WTC11 (cell line): ENCODE results near the gene OLFML2B. TPM values are rescaled to one million over a fixed set of nuclear protein-coding genes. Genes with fewer than 3 reads are reported as not detected.

Experiments
- ATAC-seq: fragments of 200-7000 bp; cut with Tn5 transposase; 2 replicates; pipeline ENCODE4 v1.10.0; 2021; ENCODE audit warnings: mild to moderate bottlenecking, moderate library complexity
- CTCF ChIA-PET: fragments of 300-600 bp; sonication (Branson Sonifier 250); formaldehyde crosslinking; loops from one replicate; lab custom pipeline; 2021; ENCODE audit warnings: antibody characterized with exemption; lab: Charles Lee
- POLR2A ChIA-PET: fragments of 350-600 bp; sonication (Branson Sonifier 250); formaldehyde crosslinking; loops from one replicate; lab custom pipeline; 2021; ENCODE audit warnings: antibody characterized with exemption; lab: Charles Lee
- DNase-seq: peaks from one replicate; pipeline ENCODE4 v3.0.0; 2021; ENCODE audit warnings: low spot score
- H3K27ac Mint-ChIP-seq: 2 replicates; pipeline ENCODE4 v1.8.0; 2021; ENCODE audit warnings: mixed read lengths
- H3K27me3 Mint-ChIP-seq: 2 replicates; pipeline ENCODE4 v1.8.0; 2021; ENCODE audit warnings: low read depth, mild to moderate bottlenecking, moderate library complexity, mixed read lengths
- H3K36me3 Mint-ChIP-seq: 2 replicates; pipeline ENCODE4 v1.8.0; 2021; ENCODE audit warnings: mixed read lengths
- H3K4me1 Mint-ChIP-seq: 2 replicates; pipeline ENCODE4 v1.8.0; 2022; ENCODE audit warnings: mixed read lengths
- H3K4me3 Mint-ChIP-seq: 2 replicates; pipeline ENCODE4 v1.8.0; 2021; ENCODE audit warnings: mild to moderate bottlenecking, moderate library complexity, mixed read lengths
- H3K9me3 Mint-ChIP-seq: 2 replicates; pipeline ENCODE4 v1.8.0; 2021; ENCODE audit warnings: mixed read lengths
- CBFB ChIP-seq: sonication (generic); formaldehyde crosslinking; IDR thresholded peaks from 2 replicates; pipeline ENCODE4 v1.8.1; 2022; ENCODE audit warnings: mild to moderate bottlenecking, low read depth, missing genetic modification reagents
- CREB1 ChIP-seq: sonication (generic); formaldehyde crosslinking; IDR thresholded peaks from 2 replicates; pipeline ENCODE4 v1.8.0; 2023; ENCODE audit warnings: mild to moderate bottlenecking, missing genetic modification reagents
- CREM ChIP-seq: sonication (generic); formaldehyde crosslinking; IDR thresholded peaks from 2 replicates; pipeline ENCODE4 v1.8.1; 2022; ENCODE audit warnings: mild to moderate bottlenecking, missing genetic modification reagents, moderate library complexity
- ELF4 ChIP-seq: sonication (generic); formaldehyde crosslinking; IDR thresholded peaks from 2 replicates; pipeline ENCODE4 v1.8.1; 2022; ENCODE audit warnings: low read depth, mild to moderate bottlenecking, moderate library complexity, missing genetic modification reagents
- EMX1 ChIP-seq: fragments of 250-450 bp; sonication (Bioruptor Pico); IDR thresholded peaks from 2 replicates; pipeline ENCODE4 v1.8.0; 2021; ENCODE audit warnings: mild to moderate bottlenecking
- ETV6 ChIP-seq: sonication (generic); formaldehyde crosslinking; IDR thresholded peaks from 2 replicates; pipeline ENCODE4 v1.8.1; 2022; ENCODE audit warnings: mild to moderate bottlenecking, missing genetic modification reagents
- GRHL2 ChIP-seq: fragments of 250-450 bp; sonication (Bioruptor Pico); IDR thresholded peaks from 2 replicates; pipeline ENCODE4 v1.8.0; 2022; ENCODE audit warnings: mild to moderate bottlenecking, moderate library complexity; ENCODE audit not compliant: insufficient replicate concordance, severe bottlenecking
- HMGA2 ChIP-seq: fragments of 250-450 bp; sonication (Bioruptor Pico); IDR thresholded peaks from 2 replicates; pipeline ENCODE4 v1.4.0; 2021; ENCODE audit warnings: mild to moderate bottlenecking, moderate library complexity
- NFE2L1 ChIP-seq: sonication (generic); formaldehyde crosslinking; IDR thresholded peaks from 2 replicates; pipeline ENCODE4 v1.8.1; 2023; ENCODE audit warnings: missing genetic modification reagents
- NFYB ChIP-seq: sonication (generic); formaldehyde crosslinking; conservative IDR thresholded peaks from 2 replicates; pipeline ENCODE4 v1.8.0; 2022; ENCODE audit warnings: low read depth, missing genetic modification reagents
- NR1H2 ChIP-seq: sonication (generic); formaldehyde crosslinking; IDR thresholded peaks from 2 replicates; pipeline ENCODE4 v1.9.0; 2021; ENCODE audit warnings: mild to moderate bottlenecking, moderate library complexity, missing genetic modification reagents
- NR3C1 ChIP-seq: sonication (generic); formaldehyde crosslinking; conservative IDR thresholded peaks from 2 replicates; pipeline ENCODE4 v1.8.1; 2023; ENCODE audit warnings: low read depth, mild to moderate bottlenecking, missing genetic modification reagents
- TCF7 ChIP-seq: sonication (generic); formaldehyde crosslinking; IDR thresholded peaks from 2 replicates; pipeline ENCODE4 v1.8.0; 2022; ENCODE audit warnings: mild to moderate bottlenecking, low read depth, missing genetic modification reagents, moderate library complexity
- TP53 ChIP-seq: sonication (generic); formaldehyde crosslinking; IDR thresholded peaks from 2 replicates; pipeline ENCODE4 v1.8.1; 2023; ENCODE audit warnings: mild to moderate bottlenecking, missing genetic modification reagents
- ZNF121 ChIP-seq: sonication (generic); formaldehyde crosslinking; IDR thresholded peaks from 2 replicates; pipeline ENCODE4 v1.8.0; 2023; ENCODE audit warnings: missing genetic modification reagents
- ZNF138 ChIP-seq: sonication (generic); formaldehyde crosslinking; conservative IDR thresholded peaks from 2 replicates; pipeline ENCODE4 v1.8.1; 2022; ENCODE audit warnings: mild to moderate bottlenecking, moderate library complexity, missing genetic modification reagents
- ZNF219 ChIP-seq: sonication (generic); formaldehyde crosslinking; IDR thresholded peaks from 2 replicates; pipeline ENCODE4 v1.8.0; 2023; ENCODE audit warnings: missing genetic modification reagents, mild to moderate bottlenecking, borderline replicate concordance
- ZNF396 ChIP-seq: fragments of 250-450 bp; sonication (Bioruptor Pico); IDR thresholded peaks from 2 replicates; pipeline ENCODE4 v1.8.0; 2021; ENCODE audit warnings: mild to moderate bottlenecking, moderate library complexity, borderline replicate concordance
- ZNF416 ChIP-seq: fragments of 250-450 bp; sonication (Bioruptor Pico); IDR thresholded peaks from 2 replicates; pipeline ENCODE4 v1.9.0; 2021; ENCODE audit warnings: mild to moderate bottlenecking, inconsistent platforms
- ZNF671 ChIP-seq: fragments of 250-450 bp; sonication (Bioruptor Pico); IDR thresholded peaks from 2 replicates; pipeline ENCODE4 v1.8.0; 2021; ENCODE audit warnings: mild to moderate bottlenecking
- total RNA-seq: library from RNA; stranded (reverse); gene quantifications from 3 replicates; pipeline ENCODE4 v1.2.3, GENCODE V29; 2021
- TF ChIP-seq, protein P1 (sequence below): sonication (generic); formaldehyde crosslinking; IDR thresholded peaks from 2 replicates; pipeline ENCODE4 v1.8.0; 2022; ENCODE audit warnings: missing genetic modification reagents
- TF ChIP-seq, protein P2 (sequence below): sonication (generic); formaldehyde crosslinking; IDR thresholded peaks from 2 replicates; pipeline ENCODE4 v1.8.1; 2023; ENCODE audit warnings: mild to moderate bottlenecking, moderate library complexity, missing genetic modification reagents
- TF ChIP-seq, protein P3 (sequence below): sonication (generic); formaldehyde crosslinking; IDR thresholded peaks from 2 replicates; pipeline ENCODE4 v1.8.1; 2023; ENCODE audit warnings: mild to moderate bottlenecking, missing genetic modification reagents, moderate library complexity
- TF ChIP-seq, protein P4 (sequence below): sonication (generic); formaldehyde crosslinking; IDR thresholded peaks from 2 replicates; pipeline ENCODE4 v1.8.1; 2023; ENCODE audit warnings: mild to moderate bottlenecking, missing genetic modification reagents
- TF ChIP-seq, protein P5 (sequence below): fragments of 200-600 bp; IDR thresholded peaks from 2 replicates; pipeline ENCODE4 v1.8.0; 2022; ENCODE audit warnings: antibody characterized with exemption
- TF ChIP-seq, protein P6 (sequence below): sonication (generic); formaldehyde crosslinking; IDR thresholded peaks from 2 replicates; pipeline ENCODE4 v1.8.0; 2022; ENCODE audit warnings: mild to moderate bottlenecking, missing genetic modification reagents

Gene OLFML2B
- total RNA-seq, 1 experiment from 2014 or later = 4.9 TPM

DNA sequence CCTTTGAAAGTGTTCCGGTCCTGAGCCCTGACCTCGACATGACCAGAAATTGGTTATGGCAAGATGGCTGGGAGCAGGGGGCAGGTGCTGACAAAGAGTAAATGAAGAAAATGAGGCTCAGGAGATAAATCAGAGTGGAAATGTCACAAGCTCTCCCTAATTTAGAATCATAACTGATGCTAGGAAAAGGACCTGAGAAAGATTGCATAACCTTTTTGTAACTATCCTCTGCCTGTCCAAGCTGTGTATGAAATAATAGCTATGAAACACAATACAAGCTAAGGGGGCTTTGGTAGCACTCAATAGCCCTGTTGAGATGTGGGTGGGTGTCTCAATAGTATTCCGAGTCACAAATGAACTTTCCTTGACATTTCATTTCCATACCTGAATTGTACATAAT, 32.9 kb upstream of the OLFML2B start:
- ATAC-seq (no peak), DNase-seq (no peak)
- TF ChIP-seq ELF4 (CRISPR knock-in tag) (no peak), NR3C1 (CRISPR knock-in tag) (no peak), ZNF671 (CRISPR knock-in tag) (no peak), CREB1 (no peak)
- TF ChIP-seq, protein P1, sequence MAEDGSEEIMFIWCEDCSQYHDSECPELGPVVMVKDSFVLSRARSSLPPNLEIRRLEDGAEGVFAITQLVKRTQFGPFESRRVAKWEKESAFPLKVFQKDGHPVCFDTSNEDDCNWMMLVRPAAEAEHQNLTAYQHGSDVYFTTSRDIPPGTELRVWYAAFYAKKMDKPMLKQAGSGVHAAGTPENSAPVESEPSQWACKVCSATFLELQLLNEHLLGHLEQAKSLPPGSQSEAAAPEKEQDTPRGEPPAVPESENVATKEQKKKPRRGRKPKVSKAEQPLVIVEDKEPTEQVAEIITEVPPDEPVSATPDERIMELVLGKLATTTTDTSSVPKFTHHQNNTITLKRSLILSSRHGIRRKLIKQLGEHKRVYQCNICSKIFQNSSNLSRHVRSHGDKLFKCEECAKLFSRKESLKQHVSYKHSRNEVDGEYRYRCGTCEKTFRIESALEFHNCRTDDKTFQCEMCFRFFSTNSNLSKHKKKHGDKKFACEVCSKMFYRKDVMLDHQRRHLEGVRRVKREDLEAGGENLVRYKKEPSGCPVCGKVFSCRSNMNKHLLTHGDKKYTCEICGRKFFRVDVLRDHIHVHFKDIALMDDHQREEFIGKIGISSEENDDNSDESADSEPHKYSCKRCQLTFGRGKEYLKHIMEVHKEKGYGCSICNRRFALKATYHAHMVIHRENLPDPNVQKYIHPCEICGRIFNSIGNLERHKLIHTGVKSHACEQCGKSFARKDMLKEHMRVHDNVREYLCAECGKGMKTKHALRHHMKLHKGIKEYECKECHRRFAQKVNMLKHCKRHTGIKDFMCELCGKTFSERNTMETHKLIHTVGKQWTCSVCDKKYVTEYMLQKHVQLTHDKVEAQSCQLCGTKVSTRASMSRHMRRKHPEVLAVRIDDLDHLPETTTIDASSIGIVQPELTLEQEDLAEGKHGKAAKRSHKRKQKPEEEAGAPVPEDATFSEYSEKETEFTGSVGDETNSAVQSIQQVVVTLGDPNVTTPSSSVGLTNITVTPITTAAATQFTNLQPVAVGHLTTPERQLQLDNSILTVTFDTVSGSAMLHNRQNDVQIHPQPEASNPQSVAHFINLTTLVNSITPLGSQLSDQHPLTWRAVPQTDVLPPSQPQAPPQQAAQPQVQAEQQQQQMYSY (CRISPR knock-in tag) = no peak
- ChIA-PET POLR2A (interaction anchor here (0.5 to 0.7 kb wide), 2 partner anchors 8 to 35 kb away, joined by 3 to 4 read pairs; no protein-coding TSS in a partner anchor), CTCF (interaction anchor here (0.6 to 1.6 kb wide), 74 partner anchors 11 to 744 kb away, joined by 3 to 50 read pairs (median 5); partner anchors contain the start of genes C1orf226 and NOS1AP)
- Mint-ChIP-seq H3K36me3 (no peaks in the 10 kb centered on the region), H3K27me3 (peaks cover 7% of the 10 kb centered on the region; the same call in 1 of the 2 replicates), H3K27ac (no peak overlapping the region), H3K4me1 (peaks cover 4% of the 10 kb centered on the region; the same call in 1 of the 2 replicates), H3K9me3 (peaks cover 6% of the 10 kb centered on the region), H3K4me3 (no peak overlapping the region)

DNA sequence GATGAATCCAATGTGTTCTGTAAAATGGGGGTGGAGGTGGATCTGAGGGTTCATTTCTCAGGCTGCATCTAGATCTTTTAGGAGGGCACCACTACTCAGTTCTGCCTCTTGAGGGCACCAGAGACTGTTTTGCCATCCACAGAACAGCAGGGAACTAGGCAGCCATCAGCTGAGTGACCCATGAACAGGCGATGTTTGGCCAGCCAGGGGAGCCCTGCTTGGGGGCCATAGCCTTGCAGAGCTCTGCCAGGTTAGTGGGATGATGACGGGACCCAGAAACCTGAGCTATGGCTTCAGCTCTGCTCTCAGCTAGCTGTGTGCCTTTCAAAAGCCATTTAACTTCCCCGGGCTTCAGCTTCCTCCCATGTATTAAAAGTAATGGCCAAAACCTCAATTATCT, 32.4 kb upstream of the OLFML2B start:
- Mint-ChIP-seq H3K4me1 (peaks cover 4% of the 10 kb centered on the region; the same call in 1 of the 2 replicates), H3K4me3 (no peak overlapping the region), H3K36me3 (no peaks in the 10 kb centered on the region), H3K27me3 (peaks cover 7% of the 10 kb centered on the region; the same call in 1 of the 2 replicates), H3K27ac (no peak overlapping the region), H3K9me3 (peaks cover 6% of the 10 kb centered on the region)
- ChIA-PET CTCF (interaction anchor here (0.6 to 1.6 kb wide), 74 partner anchors 11 to 744 kb away, joined by 3 to 50 read pairs (median 5); partner anchors contain the start of genes C1orf226 and NOS1AP), POLR2A (interaction anchor here (0.5 to 0.7 kb wide), 2 partner anchors 8 to 36 kb away, joined by 3 to 4 read pairs; no protein-coding TSS in a partner anchor)
- peak; percentile 99 for ATAC-seq
- peak; percentile 85 for DNase-seq
- TF ChIP-seq NR1H2 = no peak
- no peak for TF ChIP-seq CBFB
- no peak for TF ChIP-seq ZNF396 (CRISPR knock-in tag)
- TF ChIP-seq ZNF121 (CRISPR knock-in tag) = no peak
- no peak for TF ChIP-seq ZNF138 (CRISPR knock-in tag)
- TF ChIP-seq, protein P2, sequence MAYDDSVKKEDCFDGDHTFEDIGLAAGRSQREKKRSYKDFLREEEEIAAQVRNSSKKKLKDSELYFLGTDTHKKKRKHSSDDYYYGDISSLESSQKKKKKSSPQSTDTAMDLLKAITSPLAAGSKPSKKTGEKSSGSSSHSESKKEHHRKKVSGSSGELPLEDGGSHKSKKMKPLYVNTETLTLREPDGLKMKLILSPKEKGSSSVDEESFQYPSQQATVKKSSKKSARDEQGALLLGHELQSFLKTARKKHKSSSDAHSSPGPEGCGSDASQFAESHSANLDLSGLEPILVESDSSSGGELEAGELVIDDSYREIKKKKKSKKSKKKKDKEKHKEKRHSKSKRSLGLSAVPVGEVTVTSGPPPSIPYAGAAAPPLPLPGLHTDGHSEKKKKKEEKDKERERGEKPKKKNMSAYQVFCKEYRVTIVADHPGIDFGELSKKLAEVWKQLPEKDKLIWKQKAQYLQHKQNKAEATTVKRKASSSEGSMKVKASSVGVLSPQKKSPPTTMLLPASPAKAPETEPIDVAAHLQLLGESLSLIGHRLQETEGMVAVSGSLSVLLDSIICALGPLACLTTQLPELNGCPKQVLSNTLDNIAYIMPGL (CRISPR knock-in tag) = no peak
- TF ChIP-seq, protein P3, sequence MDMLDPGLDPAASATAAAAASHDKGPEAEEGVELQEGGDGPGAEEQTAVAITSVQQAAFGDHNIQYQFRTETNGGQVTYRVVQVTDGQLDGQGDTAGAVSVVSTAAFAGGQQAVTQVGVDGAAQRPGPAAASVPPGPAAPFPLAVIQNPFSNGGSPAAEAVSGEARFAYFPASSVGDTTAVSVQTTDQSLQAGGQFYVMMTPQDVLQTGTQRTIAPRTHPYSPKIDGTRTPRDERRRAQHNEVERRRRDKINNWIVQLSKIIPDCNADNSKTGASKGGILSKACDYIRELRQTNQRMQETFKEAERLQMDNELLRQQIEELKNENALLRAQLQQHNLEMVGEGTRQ (CRISPR knock-in tag) = no peak
- TF ChIP-seq, protein P4, sequence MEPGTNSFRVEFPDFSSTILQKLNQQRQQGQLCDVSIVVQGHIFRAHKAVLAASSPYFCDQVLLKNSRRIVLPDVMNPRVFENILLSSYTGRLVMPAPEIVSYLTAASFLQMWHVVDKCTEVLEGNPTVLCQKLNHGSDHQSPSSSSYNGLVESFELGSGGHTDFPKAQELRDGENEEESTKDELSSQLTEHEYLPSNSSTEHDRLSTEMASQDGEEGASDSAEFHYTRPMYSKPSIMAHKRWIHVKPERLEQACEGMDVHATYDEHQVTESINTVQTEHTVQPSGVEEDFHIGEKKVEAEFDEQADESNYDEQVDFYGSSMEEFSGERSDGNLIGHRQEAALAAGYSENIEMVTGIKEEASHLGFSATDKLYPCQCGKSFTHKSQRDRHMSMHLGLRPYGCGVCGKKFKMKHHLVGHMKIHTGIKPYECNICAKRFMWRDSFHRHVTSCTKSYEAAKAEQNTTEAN (CRISPR knock-in tag) = no peak
- TF ChIP-seq HMGA2 (CRISPR knock-in tag) = no peak
- no peak for TF ChIP-seq EMX1 (CRISPR knock-in tag)
- TF ChIP-seq TP53 (CRISPR knock-in tag) = no peak
- TF ChIP-seq, protein P5, sequence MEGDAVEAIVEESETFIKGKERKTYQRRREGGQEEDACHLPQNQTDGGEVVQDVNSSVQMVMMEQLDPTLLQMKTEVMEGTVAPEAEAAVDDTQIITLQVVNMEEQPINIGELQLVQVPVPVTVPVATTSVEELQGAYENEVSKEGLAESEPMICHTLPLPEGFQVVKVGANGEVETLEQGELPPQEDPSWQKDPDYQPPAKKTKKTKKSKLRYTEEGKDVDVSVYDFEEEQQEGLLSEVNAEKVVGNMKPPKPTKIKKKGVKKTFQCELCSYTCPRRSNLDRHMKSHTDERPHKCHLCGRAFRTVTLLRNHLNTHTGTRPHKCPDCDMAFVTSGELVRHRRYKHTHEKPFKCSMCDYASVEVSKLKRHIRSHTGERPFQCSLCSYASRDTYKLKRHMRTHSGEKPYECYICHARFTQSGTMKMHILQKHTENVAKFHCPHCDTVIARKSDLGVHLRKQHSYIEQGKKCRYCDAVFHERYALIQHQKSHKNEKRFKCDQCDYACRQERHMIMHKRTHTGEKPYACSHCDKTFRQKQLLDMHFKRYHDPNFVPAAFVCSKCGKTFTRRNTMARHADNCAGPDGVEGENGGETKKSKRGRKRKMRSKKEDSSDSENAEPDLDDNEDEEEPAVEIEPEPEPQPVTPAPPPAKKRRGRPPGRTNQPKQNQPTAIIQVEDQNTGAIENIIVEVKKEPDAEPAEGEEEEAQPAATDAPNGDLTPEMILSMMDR = peak; percentile 75
- TF ChIP-seq NFE2L1 (CRISPR knock-in tag) = no peak
- TF ChIP-seq ZNF219 (CRISPR knock-in tag) = no peak
- TF ChIP-seq GRHL2 (CRISPR knock-in tag) = no peak
- TF ChIP-seq, protein P6, sequence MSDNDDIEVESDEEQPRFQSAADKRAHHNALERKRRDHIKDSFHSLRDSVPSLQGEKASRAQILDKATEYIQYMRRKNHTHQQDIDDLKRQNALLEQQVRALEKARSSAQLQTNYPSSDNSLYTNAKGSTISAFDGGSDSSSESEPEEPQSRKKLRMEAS = peak; percentile 48
- no peak for TF ChIP-seq TCF7 (CRISPR knock-in tag)
- TF ChIP-seq NFYB (CRISPR knock-in tag) = no peak
- peak; percentile 93 for TF ChIP-seq ETV6
- TF ChIP-seq ZNF416 (CRISPR knock-in tag) = no peak
- no peak for TF ChIP-seq CREM
